HG03103 (cell line): ENCODE results near the gene ZBTB48.
A peak's percentile ranks its signal among the peaks of the same experiment; 100 is the strongest.
"Not testable (repeated sequence)": the region's sequence is repeated elsewhere in the genome, so short reads cannot be mapped to it uniquely, and the experiment has no call there.

Source experiments
- ATAC-seq: cut with Tn5 transposase; IDR thresholded peaks from one replicate; pipeline ENCODE4 v1.9.1; 2021; ENCODE audit warnings: low read depth; ENCODE audit not compliant: unreplicated experiment

The ZBTB48 gene

GRCh38 chr1:6579374-6580118 is at the start of gene ZBTB48:
Gene ZBTB48 (plus strand): TSS chr1:6579994. CDS start chr1:6580610, 616 bp downstream.
- peak; percentile 96 for ATAC-seq

DNA sequence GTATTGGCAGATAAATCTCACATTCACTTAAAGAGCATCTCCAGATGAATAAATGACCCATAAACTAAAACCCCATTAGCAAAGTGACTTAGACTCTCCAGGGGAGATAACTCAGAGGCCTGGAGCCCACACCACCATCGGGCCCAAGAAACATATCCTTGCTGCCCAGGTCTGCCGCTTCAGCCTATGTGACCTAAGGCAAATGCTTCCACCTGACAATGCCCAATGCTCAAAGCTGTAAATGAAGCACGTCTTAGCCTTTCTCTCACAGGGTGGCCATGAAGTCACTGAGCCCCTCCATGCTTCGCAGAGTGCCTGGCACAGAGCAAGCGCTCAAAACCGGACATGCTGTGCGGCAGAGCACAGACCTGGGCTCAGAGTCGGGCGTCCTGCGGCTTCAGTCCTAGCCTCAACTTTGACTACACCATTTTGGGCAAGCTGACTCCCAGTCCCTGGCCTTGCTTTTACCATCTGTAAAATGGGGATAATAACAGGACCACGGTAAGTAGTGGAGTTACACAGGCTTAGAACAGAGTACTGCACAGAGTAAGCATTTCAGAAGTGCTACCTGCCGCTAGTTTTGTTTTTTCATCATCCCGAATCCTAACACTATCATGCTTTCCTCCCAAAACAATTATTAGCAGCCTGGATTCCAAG is 49.2 kb upstream of the ZBTB48 start:
- no peak for ATAC-seq

DNA sequence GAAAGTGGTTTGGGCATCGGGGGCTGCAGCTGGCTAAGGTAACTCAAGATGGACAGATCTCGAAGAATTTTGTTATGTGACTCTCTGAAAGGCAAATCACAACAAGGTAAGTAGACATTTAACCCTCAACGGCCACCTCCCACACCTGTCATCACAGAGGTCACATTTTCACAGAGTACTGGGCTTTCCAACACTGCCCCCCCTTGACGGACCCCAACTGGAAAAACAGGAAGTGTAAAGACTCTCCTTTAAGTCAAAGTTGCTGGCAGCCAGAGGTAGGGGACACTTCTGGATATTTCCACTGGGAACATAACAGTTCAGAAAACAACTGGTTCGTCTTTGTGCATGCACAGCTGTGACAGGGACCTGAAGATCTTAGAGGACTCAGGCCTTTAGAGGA is 47.8 kb upstream of the ZBTB48 start:
- ATAC-seq = no peak

DNA sequence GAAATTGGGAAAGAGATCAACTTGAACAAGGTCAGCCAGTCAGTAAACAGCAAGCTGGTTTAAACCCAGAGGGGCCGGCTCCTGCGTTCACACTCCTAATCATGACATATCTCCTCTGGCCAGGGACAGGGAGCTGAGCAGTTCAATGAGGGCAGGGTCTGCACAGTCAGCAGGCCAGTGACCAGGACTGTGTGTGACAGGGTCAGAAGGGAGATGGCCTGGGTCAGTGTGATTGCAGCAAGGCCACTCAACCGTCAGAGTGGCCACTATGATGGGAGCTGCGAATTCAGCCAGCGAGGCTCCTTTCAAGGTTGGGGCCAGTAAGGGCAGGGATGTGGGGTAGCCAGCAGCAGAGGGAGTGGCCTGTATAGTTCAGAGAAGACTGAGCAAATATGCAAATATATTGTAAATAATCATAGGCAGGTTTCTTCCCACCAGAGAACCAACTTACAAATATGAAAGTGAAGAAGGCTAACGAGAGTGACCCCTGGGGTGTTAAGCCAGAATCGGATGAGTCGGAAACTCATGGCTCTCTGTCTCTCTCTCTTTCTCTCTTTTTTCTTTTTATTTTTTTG is 45.5 kb upstream of the ZBTB48 start:
- ATAC-seq = no peak

- ATAC-seq = no peak
These were observed 44.6 kb upstream of the ZBTB48 start for GRCh38 chr1:6535214-6535613.

GRCh38 chr1:6536291-6536690 is 43.5 kb upstream of the ZBTB48 start:
- ATAC-seq = no peak

DNA sequence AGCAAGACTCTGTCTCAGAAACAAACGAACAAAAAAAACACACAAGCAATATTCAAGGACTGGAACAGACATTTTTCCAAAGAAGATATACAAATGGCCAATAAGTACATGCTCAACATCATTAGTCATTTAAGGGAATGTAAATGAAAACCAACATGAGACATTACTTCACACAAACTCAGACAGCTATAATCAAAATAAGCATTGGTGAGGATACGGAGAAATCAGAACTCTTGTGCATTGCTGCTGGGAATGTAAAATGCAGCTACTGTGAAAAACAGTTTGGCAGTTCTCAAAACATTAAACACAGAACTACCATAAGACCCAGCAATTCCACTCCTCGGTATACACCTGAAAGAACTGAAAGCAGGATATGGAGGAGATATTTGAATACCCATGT is 40.8 kb upstream of the ZBTB48 start:
- ATAC-seq = no peak

DNA sequence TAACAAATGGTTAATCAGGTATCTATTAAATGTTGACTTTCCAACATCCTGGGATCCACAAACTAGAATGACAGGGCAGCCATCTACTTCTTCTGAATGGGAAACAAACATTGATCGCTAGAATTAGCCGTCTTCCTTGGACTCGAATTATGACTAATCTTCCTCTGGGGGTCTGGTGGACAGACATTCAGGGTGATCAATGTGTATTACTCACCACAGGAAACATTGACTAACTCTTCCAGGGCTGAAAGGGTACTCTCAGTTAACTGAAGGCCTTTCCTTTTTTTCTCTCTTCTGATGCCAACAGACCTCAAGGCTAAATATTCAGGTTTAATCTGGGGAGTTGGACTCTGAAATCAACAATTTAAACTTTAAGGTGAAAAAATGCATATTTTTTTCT is 35.0 kb upstream of the ZBTB48 start:
- no peak for ATAC-seq

DNA sequence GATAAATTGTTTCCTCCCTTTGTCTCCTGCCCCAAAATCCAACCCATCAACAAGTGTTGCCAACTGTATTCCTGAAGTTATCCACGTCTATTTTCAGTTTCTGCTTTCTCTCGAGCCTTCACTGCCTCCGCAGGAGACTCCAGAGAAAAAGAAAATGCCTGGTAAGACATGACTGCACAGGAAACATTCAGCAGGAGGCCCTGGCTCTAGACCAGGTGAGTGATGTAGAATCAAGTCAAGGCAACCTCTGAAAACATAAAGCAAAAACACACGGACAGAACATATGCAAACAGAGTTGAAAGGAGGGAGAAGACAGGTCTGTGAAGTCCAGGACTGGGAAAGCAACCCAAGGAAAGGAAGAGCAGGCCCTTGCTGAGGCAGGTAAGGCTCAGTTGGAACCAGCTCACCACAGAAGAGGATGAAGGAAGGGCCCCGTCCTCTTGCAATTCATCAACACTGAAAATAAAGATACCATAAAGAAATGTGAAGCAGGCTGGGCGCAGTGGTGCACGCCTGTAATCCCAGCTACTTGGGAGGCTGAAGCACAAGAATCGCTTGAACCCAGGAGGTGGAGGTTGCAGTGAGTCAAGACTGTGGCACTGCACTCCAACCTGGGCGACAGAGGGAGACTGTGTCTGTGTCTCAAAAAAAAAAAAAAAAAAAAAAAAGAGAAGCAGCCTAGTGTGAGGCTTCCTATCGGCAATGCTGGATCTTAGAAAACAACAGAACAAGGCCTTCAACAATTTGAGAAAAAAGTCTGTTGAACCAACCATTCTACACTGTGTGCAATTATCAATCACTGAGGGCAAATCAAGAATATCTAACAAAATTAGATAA is 34.3 kb upstream of the ZBTB48 start:
- ATAC-seq = no peak

GRCh38 chr1:6546326-6546725 is 33.5 kb upstream of the ZBTB48 start:
- ATAC-seq = no peak

DNA sequence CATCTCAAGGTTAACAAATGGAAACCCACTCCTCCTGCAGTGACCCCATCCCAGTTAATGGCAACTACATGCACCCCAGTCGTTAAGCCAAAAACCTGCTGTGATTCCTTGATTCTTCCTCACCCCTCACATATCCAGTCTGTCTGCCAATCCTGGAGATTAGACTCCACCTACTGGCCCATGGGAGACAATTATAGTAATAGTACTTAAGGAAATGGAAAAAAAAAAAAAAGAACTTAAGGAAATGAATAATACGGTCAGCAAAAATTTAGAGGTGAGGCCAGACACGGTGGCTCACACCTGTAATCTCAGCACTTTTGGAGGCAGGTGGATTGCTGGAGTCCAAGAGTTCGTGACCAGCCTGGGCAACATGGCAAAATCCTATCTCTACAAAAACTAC is 32.5 kb upstream of the ZBTB48 start:
- ATAC-seq = no peak

- peak; percentile 88 for ATAC-seq
These were observed 25.5 kb upstream of the ZBTB48 start, which contains the start of gene NOL9 for GRCh38 chr1:6554031-6554906. Gene NOL9 (minus strand): TSS chr1:6554513. CDS start chr1:6554502, 11 bp downstream.

GRCh38 chr1:6554907-6555778 is 24.7 kb upstream of the ZBTB48 start, which contains the start of gene TAS1R1:
Gene TAS1R1 (plus strand): TSS chr1:6555307. CDS start chr1:6555374, 67 bp downstream.
- no peak for ATAC-seq

GRCh38 chr1:6557597-6557996 is 22.2 kb upstream of the ZBTB48 start:
- no peak for ATAC-seq

DNA sequence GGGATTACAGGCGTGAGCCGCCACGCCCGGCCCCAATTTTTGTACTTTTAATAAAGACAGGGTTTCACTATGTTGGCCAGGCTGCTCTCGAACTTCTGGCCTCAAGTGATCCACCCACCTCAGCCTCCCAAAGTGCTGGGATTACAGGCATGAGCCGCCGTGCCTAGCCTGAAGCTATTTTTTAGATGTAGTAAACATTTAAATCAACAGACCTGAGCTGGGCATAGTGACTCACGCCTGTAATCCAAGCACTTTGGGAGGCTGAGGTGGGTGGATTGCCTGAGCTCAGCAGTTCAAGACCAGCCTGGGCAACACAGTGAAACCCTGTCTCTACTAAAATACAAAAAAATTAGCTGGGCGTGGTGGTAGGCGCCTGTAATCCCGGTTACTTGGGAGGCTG is 20.6 kb upstream of the ZBTB48 start:
- not testable (repeated sequence) for ATAC-seq

- no peak for ATAC-seq
These were observed 19.5 kb upstream of the ZBTB48 start for GRCh38 chr1:6560267-6560666.

DNA sequence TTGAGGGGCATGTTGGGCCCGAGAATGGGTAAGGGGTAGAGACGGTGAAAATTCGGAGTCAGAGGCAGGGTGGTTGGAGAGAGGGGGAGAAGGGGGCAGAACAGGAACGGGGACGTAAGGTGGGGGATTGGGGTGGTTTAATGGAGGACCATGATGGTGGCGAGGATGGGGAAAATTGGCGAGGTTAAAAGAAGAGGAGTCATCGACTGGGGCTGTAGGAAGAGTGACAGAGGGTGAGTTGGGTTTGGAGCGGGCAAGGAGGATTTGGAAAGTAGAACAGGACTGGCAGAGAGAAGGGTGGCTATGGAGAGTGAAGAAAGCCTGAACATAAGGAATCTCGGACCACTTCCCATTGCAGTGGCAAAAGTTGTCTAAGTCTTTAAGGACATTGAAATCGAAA is 10.8 kb upstream of the ZBTB48 start:
- no peak for ATAC-seq

GRCh38 chr1:6570100-6570499 is 9.7 kb upstream of the ZBTB48 start:
- ATAC-seq = no peak

DNA sequence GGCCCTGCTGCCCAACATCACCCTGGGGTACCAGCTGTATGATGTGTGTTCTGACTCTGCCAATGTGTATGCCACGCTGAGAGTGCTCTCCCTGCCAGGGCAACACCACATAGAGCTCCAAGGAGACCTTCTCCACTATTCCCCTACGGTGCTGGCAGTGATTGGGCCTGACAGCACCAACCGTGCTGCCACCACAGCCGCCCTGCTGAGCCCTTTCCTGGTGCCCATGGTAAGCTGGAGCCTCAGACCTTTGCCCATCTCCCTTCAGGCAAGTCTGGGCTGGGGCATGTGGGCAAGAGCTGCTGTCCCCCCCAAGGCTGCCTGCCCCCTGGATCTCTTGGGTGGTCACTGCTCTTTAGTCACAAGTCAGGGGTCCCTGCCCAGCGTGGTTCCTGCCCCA is 8.8 kb upstream of the ZBTB48 start:
- no peak for ATAC-seq
